Measurements from ENCODE around the gene TBC1D17. TPM values are rescaled to one million over a fixed set of nuclear protein-coding genes. Genes with fewer than 3 reads are reported as not detected.
A peak's percentile ranks its signal among the peaks of the same experiment; 100 is the strongest.

TBC1D17 gene
- total and polyA plus RNA-seq, 2 of the 13 experiments (the other 11 are each of a cell fraction or from before 2014, with no cell fraction given) = 9.7 to 16.9 TPM

DNA sequence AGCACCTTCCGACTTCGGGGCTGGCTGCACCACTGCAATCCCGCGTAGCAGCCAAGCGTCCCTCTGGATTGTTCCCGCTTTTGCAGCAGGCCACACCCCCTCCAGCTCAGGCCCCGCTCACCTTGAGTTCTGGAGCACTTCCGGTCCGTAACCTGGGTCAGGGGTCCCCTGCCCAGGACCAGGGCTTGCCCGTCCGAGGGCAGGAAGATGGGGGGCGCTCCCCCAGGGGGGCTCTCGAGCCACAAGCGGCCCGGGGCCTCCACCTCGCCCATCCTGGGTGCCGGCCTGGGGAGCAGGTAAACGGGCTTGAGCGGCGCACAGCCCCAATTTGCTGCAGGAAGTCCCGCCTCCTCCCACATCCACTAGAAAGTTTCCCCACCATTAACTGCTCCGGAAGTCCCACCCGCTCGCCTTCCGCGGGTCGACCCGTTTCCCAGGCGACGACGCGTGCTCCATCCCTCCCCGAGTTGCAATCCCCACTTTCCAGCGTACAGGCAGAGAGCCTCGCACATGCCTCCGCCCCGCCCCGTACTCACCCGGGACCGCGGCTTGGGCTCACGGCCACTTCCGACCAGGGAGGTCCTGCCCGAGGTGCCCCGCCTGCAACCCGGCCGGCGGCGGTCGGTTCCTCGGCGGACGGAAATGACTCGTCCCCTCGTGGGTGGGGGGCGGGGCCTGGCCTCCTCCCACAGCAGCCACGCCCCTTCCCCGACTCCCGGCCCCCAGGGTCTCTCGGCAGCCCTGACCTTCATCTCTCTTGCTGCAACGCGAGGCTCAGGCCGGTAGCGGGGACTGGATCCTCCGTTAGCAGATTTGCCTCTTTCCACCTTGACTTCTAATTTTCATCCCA lies 10.3 kb upstream of the TBC1D17 start, which contains the start of gene PNKP (continued):
- peak; percentile 79; the same call in 1 of the 2 replicates for TF ChIP-seq ZNF784 (CRISPR knock-in tag; IDR thresholded peaks at IDR 0.05; ENCODE audit: borderline replicate concordance)
- TF ChIP-seq TEF (CRISPR knock-in tag; IDR thresholded peaks at IDR 0.05) = no peak
- peak; percentile 81; the same call in 1 of the 2 replicates for TF ChIP-seq ZBTB46 (CRISPR knock-in tag; IDR thresholded peaks at IDR 0.05; ENCODE audit: borderline replicate concordance)
- 0 out of 2 replicates have a peak, but pooled peaks have one; percentile 8 for TF ChIP-seq ISL2 (CRISPR knock-in tag; IDR thresholded peaks at IDR 0.05)
- no peak for TF ChIP-seq ZNF335 (CRISPR knock-in tag; IDR thresholded peaks at IDR 0.05)
- no peak; the same call in 1 of the 2 replicates for TF ChIP-seq JUN (CRISPR knock-in tag; IDR thresholded peaks at IDR 0.05)
- TF ChIP-seq EZH2 (conservative IDR thresholded peaks at IDR 0.05; ENCODE audit: low read depth, low read length) = no peak
- TF ChIP-seq ZNF704 (CRISPR knock-in tag; IDR thresholded peaks at IDR 0.05; ENCODE audit: borderline replicate concordance) = 0 out of 2 replicates have a peak, but pooled peaks have one; percentile 66
- TF ChIP-seq MAF1 (CRISPR knock-in tag; IDR thresholded peaks at IDR 0.05; ENCODE audit: borderline replicate concordance) = 0 out of 2 replicates have a peak, but pooled peaks have one; percentile 27
- TF ChIP-seq GATAD2A (CRISPR knock-in tag; IDR thresholded peaks at IDR 0.05) = peak; percentile 60
- TF ChIP-seq ASH2L (IDR thresholded peaks at IDR 0.05; ENCODE audit: insufficient read length, low read depth, low read length) = peak; percentile 93
- TF ChIP-seq, protein P1, sequence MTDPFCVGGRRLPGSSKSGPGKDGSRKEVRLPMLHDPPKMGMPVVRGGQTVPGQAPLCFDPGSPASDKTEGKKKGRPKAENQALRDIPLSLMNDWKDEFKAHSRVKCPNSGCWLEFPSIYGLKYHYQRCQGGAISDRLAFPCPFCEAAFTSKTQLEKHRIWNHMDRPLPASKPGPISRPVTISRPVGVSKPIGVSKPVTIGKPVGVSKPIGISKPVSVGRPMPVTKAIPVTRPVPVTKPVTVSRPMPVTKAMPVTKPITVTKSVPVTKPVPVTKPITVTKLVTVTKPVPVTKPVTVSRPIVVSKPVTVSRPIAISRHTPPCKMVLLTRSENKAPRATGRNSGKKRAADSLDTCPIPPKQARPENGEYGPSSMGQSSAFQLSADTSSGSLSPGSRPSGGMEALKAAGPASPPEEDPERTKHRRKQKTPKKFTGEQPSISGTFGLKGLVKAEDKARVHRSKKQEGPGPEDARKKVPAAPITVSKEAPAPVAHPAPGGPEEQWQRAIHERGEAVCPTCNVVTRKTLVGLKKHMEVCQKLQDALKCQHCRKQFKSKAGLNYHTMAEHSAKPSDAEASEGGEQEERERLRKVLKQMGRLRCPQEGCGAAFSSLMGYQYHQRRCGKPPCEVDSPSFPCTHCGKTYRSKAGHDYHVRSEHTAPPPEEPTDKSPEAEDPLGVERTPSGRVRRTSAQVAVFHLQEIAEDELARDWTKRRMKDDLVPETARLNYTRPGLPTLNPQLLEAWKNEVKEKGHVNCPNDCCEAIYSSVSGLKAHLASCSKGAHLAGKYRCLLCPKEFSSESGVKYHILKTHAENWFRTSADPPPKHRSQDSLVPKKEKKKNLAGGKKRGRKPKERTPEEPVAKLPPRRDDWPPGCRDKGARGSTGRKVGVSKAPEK (CRISPR knock-in tag; IDR thresholded peaks at IDR 0.05; ENCODE audit: borderline replicate concordance) = no peak
- TF ChIP-seq, protein P2, sequence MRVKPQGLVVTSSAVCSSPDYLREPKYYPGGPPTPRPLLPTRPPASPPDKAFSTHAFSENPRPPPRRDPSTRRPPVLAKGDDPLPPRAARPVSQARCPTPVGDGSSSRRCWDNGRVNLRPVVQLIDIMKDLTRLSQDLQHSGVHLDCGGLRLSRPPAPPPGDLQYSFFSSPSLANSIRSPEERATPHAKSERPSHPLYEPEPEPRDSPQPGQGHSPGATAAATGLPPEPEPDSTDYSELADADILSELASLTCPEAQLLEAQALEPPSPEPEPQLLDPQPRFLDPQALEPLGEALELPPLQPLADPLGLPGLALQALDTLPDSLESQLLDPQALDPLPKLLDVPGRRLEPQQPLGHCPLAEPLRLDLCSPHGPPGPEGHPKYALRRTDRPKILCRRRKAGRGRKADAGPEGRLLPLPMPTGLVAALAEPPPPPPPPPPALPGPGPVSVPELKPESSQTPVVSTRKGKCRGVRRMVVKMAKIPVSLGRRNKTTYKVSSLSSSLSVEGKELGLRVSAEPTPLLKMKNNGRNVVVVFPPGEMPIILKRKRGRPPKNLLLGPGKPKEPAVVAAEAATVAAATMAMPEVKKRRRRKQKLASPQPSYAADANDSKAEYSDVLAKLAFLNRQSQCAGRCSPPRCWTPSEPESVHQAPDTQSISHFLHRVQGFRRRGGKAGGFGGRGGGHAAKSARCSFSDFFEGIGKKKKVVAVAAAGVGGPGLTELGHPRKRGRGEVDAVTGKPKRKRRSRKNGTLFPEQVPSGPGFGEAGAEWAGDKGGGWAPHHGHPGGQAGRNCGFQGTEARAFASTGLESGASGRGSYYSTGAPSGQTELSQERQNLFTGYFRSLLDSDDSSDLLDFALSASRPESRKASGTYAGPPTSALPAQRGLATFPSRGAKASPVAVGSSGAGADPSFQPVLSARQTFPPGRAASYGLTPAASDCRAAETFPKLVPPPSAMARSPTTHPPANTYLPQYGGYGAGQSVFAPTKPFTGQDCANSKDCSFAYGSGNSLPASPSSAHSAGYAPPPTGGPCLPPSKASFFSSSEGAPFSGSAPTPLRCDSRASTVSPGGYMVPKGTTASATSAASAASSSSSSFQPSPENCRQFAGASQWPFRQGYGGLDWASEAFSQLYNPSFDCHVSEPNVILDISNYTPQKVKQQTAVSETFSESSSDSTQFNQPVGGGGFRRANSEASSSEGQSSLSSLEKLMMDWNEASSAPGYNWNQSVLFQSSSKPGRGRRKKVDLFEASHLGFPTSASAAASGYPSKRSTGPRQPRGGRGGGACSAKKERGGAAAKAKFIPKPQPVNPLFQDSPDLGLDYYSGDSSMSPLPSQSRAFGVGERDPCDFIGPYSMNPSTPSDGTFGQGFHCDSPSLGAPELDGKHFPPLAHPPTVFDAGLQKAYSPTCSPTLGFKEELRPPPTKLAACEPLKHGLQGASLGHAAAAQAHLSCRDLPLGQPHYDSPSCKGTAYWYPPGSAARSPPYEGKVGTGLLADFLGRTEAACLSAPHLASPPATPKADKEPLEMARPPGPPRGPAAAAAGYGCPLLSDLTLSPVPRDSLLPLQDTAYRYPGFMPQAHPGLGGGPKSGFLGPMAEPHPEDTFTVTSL (CRISPR knock-in tag; IDR thresholded peaks at IDR 0.05; ENCODE audit: borderline replicate concordance) = 0 out of 2 replicates have a peak, but pooled peaks have one; percentile 4
